Measurements from ENCODE around the gene AMH. TPM values are rescaled to one million over a fixed set of nuclear protein-coding genes. Genes with fewer than 3 reads are reported as not detected.

AMH gene
- total RNA-seq, 1 experiment from 2014 or later, result 42.8 TPM

DNA sequence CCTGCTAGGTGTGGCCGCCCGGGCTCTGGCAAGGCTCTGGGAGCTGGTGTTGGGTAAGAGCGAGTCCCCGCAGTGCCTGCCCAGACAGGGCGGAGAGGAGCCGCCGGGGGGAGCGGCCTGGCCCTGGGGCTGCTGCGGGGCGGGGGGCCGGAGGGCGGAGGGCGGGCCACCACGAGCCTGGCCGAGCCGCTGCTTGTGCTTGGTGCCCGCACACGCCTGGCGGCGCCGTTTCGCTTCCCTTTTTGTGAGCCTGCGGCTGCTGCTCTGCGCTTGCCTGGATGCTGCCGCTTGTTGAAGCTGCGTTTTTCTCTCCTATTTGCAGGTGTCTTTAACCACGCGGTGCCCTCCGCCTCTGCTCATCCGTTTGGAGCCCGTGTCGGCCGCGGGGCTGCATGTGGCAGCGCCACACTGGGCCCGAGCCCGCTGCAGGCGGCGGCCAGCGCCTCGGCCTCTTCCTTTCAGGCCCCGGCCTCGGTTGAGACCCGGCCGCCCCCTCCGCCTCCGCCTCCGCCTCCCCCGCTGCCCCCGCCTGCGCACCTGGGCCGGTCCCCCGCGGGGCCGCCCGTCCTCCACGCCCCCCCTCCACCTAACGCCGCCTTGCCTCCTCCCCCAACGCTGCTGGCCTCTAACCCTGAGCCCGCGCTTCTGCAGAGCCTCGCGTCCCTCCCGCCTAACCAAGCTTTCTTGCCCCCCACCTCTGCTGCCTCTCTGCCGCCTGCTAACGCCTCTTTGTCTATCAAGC is 21.5 kb upstream of the AMH start:
- Histone ChIP-seq H3K4me3 (replicated peaks in 1 of 2; ENCODE audit: low read depth in 1 of 2, low read length in 2 of 2) (no peak overlapping the region), H3K9ac (ENCODE audit: low read length) (no peak overlapping the region), H3K4me1 (ENCODE audit: control insufficient read depth in 1 of 2, insufficient read depth in 2 of 2, low read length in 2 of 2) (peaks cover 0 to 5% of the 10 kb centered on the region in 2 experiments; a peak in 1 of 4 replicates), H3K9me3 (ENCODE audit: control insufficient read depth in 1 of 2, insufficient read depth in 1 of 2, low read depth in 1 of 2, low read length in 2 of 2) (no peaks in the 10 kb centered on the region), H4K20me1 (ENCODE audit: insufficient read depth) (no peaks in the 10 kb centered on the region; the same call in 1 of the 2 replicates), H3K79me2 (ENCODE audit: insufficient read depth, low read length) (no peaks in the 10 kb centered on the region), H2AFZ (ENCODE audit: low read depth, low read length, poor library complexity, severe bottlenecking) (no peak overlapping the region), H3K4me2 (ENCODE audit: low read length) (no peak overlapping the region), H3K27ac (ENCODE audit: low read depth, low read length) (no peak overlapping the region; the same call in 1 of the 2 replicates), H3K36me3 (ENCODE audit: control insufficient read depth in 1 of 2, insufficient read depth in 2 of 2, low read length in 2 of 2) (peaks cover 8 to 26% of the 10 kb centered on the region in 2 experiments; a peak in 3 of 4 replicates), H3K27me3 (ENCODE audit: insufficient read depth, low read length) (no peaks in the 10 kb centered on the region), H3K9me2 (ENCODE audit: insufficient read depth) (no peaks in the 10 kb centered on the region)
- ATAC-seq (no peak), DNase-seq (ENCODE audit: low read depth, low spot score) (no peak)
- BruUV-seq (replicated peaks), result no TSS peak
- ChIA-PET POLR2A (no interaction called here), RAD21 (ENCODE audit: low non-redundant PET in 1 of 2, low total read pairs in 2 of 2, uncharacterized antibody in 2 of 2, unreplicated experiment in 2 of 2) (no interaction called here), CTCF (no interaction called here)
- TF ChIP-seq YY1 (IDR thresholded peaks at IDR 0.05; ENCODE audit: extremely low read depth, insufficient replicate concordance, low read depth, low read length), result no peak
- TF ChIP-seq SRF (IDR thresholded peaks at IDR 0.05; ENCODE audit: low read depth), result no peak
- intact Hi-C loops (cut with micrococcal nuclease), result no loop called here

DNA sequence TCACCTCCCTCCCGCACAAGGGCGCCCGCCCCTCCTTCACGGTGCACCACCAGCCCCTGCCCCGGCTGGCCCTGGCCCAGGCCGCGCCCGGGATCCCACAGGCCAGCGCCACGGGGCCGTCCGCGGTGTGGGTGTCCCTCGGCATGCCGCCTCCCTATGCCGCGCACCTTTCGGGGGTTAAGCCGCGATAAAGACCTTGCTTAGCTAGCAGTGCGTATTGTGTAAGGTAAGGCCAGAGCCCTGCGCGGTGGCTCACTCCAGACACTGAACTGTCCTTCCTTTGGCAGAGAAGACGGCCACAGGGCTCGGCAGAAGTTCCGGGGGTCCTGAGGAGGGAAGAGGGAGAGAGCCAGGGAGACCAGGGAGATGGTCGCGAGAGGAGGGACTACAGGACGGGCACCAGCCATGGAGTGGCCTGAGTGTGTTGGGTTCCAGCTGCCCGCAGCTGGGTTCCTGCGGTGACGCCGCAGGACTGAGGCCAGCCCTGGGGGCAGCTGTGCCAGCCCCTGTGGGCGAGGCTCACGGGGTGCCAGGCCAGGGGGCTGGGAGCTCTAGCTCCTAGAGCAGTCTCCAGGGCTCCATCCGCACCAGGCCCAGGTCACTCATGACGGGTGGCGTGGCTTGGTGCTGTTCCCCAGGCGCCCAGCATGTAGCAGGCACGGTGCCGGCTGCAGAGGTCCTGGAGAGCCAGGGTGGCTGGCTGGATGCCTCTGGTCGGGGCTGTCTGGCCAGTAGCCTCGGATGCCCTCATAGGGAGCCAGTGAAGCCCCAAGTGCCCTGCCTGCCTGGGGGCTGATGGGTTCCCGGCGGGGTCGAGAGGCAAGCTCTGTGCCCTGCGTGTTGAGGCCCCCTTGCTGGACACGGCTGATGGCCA is 20.7 kb upstream of the AMH start:
- ChIA-PET RAD21 (ENCODE audit: low non-redundant PET in 1 of 2, low total read pairs in 2 of 2, uncharacterized antibody in 2 of 2, unreplicated experiment in 2 of 2) (no interaction called here), CTCF (no interaction called here), POLR2A (no interaction called here)
- Histone ChIP-seq H3K9me3 (ENCODE audit: control insufficient read depth in 1 of 2, insufficient read depth in 1 of 2, low read depth in 1 of 2, low read length in 2 of 2) (no peaks in the 10 kb centered on the region), H3K4me3 (replicated peaks in 1 of 2; ENCODE audit: low read depth in 1 of 2, low read length in 2 of 2) (no peak overlapping the region), H3K27ac (ENCODE audit: low read depth, low read length) (no peak overlapping the region; the same call in 1 of the 2 replicates), H3K4me2 (ENCODE audit: low read length) (no peak overlapping the region), H2AFZ (ENCODE audit: low read depth, low read length, poor library complexity, severe bottlenecking) (no peak overlapping the region), H3K79me2 (ENCODE audit: insufficient read depth, low read length) (peaks cover 7% of the 10 kb centered on the region; the same call in 1 of the 2 replicates), H3K4me1 (ENCODE audit: control insufficient read depth in 1 of 2, insufficient read depth in 2 of 2, low read length in 2 of 2) (peaks cover 0 to 5% of the 10 kb centered on the region in 2 experiments; a peak in 1 of 4 replicates), H3K36me3 (ENCODE audit: control insufficient read depth in 1 of 2, insufficient read depth in 2 of 2, low read length in 2 of 2) (peaks cover 8 to 27% of the 10 kb centered on the region in 2 experiments; a peak in 3 of 4 replicates), H3K9me2 (ENCODE audit: insufficient read depth) (no peaks in the 10 kb centered on the region), H3K9ac (ENCODE audit: low read length) (no peak overlapping the region), H3K27me3 (ENCODE audit: insufficient read depth, low read length) (no peaks in the 10 kb centered on the region), H4K20me1 (ENCODE audit: insufficient read depth) (no peaks in the 10 kb centered on the region; the same call in 1 of the 2 replicates)
- TF ChIP-seq POLR2AphosphoS5 (IDR thresholded peaks at IDR 0.05; ENCODE audit: low read depth, low read length), result no peak
- no peak for TF ChIP-seq TCF7L2 (IDR thresholded peaks at IDR 0.05; ENCODE audit: borderline replicate concordance, extremely low read depth, insufficient read depth, insufficient read length)
- TF ChIP-seq EZH2phosphoT487 (IDR thresholded peaks at IDR 0.05; ENCODE audit: borderline replicate concordance), result no peak
- TF ChIP-seq, protein P1, sequence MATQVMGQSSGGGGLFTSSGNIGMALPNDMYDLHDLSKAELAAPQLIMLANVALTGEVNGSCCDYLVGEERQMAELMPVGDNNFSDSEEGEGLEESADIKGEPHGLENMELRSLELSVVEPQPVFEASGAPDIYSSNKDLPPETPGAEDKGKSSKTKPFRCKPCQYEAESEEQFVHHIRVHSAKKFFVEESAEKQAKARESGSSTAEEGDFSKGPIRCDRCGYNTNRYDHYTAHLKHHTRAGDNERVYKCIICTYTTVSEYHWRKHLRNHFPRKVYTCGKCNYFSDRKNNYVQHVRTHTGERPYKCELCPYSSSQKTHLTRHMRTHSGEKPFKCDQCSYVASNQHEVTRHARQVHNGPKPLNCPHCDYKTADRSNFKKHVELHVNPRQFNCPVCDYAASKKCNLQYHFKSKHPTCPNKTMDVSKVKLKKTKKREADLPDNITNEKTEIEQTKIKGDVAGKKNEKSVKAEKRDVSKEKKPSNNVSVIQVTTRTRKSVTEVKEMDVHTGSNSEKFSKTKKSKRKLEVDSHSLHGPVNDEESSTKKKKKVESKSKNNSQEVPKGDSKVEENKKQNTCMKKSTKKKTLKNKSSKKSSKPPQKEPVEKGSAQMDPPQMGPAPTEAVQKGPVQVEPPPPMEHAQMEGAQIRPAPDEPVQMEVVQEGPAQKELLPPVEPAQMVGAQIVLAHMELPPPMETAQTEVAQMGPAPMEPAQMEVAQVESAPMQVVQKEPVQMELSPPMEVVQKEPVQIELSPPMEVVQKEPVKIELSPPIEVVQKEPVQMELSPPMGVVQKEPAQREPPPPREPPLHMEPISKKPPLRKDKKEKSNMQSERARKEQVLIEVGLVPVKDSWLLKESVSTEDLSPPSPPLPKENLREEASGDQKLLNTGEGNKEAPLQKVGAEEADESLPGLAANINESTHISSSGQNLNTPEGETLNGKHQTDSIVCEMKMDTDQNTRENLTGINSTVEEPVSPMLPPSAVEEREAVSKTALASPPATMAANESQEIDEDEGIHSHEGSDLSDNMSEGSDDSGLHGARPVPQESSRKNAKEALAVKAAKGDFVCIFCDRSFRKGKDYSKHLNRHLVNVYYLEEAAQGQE (IDR thresholded peaks at IDR 0.05; ENCODE audit: low read depth), result no peak
- no peak for TF ChIP-seq ZFX (IDR thresholded peaks at IDR 0.05)
- TF ChIP-seq, protein P2, sequence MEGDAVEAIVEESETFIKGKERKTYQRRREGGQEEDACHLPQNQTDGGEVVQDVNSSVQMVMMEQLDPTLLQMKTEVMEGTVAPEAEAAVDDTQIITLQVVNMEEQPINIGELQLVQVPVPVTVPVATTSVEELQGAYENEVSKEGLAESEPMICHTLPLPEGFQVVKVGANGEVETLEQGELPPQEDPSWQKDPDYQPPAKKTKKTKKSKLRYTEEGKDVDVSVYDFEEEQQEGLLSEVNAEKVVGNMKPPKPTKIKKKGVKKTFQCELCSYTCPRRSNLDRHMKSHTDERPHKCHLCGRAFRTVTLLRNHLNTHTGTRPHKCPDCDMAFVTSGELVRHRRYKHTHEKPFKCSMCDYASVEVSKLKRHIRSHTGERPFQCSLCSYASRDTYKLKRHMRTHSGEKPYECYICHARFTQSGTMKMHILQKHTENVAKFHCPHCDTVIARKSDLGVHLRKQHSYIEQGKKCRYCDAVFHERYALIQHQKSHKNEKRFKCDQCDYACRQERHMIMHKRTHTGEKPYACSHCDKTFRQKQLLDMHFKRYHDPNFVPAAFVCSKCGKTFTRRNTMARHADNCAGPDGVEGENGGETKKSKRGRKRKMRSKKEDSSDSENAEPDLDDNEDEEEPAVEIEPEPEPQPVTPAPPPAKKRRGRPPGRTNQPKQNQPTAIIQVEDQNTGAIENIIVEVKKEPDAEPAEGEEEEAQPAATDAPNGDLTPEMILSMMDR (IDR thresholded peaks at IDR 0.05 in 2 of 3, conservative IDR thresholded peaks at IDR 0.05 in 1 of 3; ENCODE audit: borderline replicate concordance in 1 of 3, insufficient read depth in 1 of 3, low read depth in 2 of 3, low read length in 2 of 3), result no peak
- no peak for TF ChIP-seq EZH2 (IDR thresholded peaks at IDR 0.05)
- no peak for TF ChIP-seq ZNF274 (IDR thresholded peaks at IDR 0.05; ENCODE audit: low read depth, low read length)
- intact Hi-C loops (cut with micrococcal nuclease), result no loop called here
- ATAC-seq (no peak), DNase-seq (ENCODE audit: low read depth, low spot score) (no peak)
- BruUV-seq (replicated peaks), result no TSS peak

Data from HCT116 (cell line).